HG03066 (cell line): ENCODE data around the gene DUSP10.

Experiments used
- ATAC-seq: cut with Tn5 transposase; IDR thresholded peaks from one replicate; pipeline ENCODE4 v1.9.1; 2021; ENCODE audit warnings: low read depth; ENCODE audit not compliant: unreplicated experiment

DUSP10 gene

DNA sequence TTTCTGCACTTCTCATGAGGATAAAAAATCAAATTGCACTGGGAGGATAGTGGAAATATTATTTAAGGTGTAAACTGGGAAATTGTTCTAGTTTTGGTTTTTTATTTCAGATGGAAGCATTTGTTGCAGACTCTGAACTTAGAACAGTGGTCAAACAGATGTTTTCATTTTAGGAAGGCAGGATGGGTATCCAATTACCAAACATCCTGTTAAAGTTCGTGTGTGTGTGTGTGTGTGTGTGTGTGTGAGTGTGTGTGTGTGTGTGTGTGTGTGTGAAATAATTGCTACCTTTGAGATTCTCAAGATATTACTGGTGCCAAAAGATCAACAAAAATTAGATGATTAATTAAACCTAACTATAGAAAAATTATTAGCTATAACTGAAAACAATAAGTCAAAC, 24.3 kb upstream of the DUSP10 start:
- ATAC-seq = no peak

DNA sequence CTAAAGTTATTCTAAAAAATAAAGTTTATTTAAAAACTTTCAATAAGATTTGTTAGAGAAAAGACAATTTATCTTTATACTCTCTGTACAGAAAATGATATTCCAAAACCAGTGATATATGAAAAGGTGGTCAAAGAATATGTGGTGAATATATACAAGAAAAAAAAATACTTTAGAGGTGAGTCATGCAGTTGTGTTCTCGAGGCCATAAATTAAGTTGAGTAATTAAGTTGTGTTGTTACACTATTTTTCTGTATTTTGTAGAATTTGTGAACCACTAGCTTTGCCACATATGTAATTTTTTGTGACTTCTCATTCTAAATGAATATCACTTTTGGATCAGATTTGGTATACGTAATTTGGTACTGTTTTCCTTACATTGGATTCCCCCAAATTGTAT, 23.6 kb upstream of the DUSP10 start:
- no peak for ATAC-seq

DNA sequence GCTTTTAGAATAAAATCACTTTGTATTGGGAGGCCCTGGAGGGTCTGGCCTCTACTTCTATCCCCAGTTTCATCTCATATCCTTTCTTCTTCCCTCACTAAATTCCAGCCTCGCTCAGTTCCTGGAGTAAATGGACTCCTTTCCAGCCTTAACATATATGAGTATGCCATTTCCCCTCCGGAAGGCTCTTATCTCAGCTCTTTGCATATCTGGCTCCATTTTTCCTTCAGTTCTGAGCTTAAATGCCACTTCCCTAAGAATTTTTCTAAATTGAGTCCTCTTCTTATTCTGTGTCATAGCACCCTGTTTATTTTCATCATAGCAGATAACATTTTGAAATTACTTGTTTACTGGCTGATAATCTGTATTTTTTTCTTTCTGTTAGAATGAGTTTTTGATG, 20.2 kb upstream of the DUSP10 start:
- ATAC-seq = no peak

DNA sequence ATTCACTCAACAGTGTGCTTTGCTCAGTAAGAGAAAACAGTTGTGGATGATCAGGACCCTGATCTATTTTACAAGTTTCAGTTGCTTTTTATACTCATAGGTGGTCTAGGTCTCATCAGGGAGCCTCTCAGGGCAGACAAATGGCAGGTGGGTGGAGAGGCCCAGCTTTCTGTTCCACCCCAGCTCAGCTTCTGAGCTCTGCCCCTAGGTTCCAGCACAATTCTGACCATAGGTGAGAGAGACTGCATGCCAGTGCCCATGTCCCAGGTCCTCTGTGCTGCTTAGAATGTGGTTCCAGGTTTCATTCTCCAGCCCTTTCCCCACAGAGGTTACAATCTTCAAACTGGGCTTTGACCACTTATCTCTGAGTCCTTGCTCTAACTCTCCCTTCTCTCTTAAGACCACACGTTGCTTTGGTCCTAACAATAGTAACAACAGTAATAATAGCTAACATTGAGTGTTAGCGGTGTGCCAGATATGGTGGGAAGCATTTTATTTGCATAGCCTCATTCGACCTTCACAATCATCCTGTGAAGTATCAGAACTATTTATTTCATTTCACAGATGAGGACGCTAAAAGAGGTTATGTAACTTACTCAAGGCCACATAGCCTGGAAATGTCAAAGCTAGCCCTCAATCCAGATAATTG, 19.6 kb upstream of the DUSP10 start:
- ATAC-seq = peak; percentile 73

DNA sequence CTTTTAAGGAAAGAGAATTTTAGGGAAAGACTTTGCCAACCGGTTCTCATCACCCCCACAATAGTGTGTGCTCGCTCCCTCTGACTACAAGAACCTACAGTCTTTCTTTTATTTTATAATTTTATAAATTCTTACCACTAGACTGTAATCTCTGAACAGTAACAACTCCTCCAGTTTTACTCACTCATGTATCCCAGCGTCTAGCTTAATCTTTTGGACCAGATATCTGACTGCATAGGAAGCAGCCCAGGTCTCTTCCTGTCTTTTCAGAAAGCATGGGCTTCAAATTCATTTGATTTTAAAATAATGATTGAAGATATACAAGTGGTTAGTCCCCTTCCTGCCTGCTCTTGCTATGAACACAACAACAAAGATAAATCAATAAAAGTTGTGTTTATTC, 19.0 kb upstream of the DUSP10 start:
- ATAC-seq = no peak

DNA sequence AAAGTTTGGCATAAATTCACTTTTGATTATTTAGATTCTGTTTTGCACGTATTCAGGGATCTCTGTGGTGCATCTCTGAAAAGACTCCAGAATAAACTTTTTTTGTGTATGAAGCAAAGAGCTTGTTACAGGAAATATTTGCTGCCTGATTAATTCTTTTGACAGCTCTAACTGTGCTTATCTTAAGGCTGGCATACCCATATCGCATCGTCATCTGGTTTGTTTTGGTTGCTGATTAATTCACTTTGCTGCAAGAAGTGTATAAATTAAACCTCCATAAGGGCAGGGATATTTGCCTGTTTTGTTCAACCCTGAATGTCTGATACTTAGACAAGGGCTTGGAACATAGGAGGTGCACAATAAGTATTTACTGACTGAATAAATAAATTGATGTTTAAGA, 17.5 kb upstream of the DUSP10 start:
- ATAC-seq = no peak

DNA sequence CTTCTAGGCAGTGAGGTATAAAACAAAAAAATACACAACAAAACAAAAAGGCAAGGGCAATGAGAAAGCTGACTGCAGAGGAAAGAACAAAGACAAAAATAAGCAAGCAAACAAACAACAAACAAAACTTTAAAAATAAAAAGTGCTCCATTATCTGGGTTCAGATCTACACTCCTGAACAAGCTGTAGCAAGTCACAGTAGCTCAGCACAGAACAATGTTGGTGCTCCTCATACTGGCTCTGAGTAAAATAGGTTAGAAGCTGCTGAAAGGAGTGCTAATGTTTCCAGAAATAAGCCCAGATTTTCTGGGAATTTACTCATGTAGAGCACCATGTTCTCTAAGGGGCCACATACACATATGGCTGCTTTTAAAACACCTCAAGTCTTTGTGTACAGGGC, 16.6 kb upstream of the DUSP10 start:
- ATAC-seq = no peak

DNA sequence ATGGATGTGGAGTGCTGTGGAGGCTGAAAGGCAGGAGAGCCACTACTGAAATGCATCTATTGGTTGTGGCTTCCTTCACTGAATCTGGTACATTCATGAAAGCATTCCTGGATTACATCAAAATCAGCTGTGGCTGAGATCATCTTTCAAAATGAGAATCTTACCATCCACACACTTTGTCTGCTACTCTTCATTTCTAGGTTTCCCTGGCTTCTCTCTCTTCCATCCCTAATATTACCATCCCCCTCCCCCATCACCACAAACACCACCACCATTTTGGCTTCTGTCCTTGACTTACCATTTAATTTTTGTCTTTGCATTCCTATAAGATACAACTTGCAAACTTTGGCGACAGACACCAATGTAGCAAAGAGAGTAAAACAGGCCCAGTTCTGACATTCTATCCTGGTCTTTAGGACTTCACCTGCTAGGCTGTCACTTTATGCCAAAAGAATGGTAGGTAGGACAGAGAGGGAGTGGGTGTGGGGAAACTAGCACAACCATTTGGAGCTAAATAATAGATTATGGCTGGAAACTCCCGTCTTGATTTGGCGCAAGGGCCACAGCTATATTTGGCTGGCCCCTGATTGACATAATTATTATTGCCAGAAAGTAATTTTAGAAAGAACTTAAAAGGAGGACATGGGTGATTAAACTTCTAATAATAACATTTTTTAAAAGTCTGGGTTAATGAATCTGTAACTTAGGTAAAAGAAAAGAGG, 15.1 kb upstream of the DUSP10 start:
- no peak for ATAC-seq

DNA sequence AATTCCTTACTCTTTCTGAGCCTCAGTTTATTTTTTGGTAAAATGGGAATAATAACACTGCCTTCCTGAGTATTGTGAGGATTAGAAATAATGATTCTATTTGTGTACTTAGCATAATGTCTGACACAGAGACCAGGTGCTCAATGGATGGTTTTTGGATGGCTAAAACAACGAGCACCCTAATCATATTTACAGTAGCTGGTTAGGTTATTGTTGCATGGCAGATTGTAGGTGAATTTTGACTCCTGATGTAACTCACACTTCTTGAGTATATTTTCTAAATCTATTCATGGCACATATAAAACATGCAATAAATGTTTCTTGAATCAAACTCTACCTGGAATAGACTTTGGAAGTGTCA, 11.9 kb upstream of the DUSP10 start:
- ATAC-seq = peak; percentile 25

DNA sequence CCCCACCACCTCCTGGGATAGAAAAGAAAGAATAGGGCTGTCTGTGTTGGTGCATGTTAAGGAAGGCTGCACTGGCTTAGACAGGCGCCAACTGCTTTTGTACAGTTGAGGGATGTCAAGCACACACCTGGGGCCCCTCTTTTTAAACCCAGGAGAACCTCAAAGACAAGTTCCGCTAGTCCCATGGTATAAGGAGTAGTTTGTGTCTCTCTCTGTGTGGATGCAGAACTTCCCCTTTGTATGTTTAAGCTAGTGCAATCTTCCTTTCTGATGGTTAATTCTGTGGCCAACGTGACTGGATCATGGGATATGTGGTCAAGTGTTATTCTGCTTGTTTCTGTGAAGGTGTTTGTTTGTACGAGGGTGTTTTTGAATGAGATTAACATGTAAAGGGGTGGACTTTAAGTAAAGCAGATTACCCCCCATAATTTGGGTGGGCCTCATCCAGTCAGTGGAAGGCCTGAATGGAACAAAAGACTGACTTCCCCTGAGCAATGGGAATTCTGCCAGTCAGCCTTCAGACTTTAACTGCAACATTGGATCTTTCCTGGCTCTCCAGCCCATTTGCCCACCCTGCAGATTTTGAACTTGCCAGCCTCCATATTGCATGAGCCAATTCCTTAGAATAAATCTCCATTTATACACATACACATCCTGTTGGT, 9.5 kb upstream of the DUSP10 start:
- no peak for ATAC-seq

DNA sequence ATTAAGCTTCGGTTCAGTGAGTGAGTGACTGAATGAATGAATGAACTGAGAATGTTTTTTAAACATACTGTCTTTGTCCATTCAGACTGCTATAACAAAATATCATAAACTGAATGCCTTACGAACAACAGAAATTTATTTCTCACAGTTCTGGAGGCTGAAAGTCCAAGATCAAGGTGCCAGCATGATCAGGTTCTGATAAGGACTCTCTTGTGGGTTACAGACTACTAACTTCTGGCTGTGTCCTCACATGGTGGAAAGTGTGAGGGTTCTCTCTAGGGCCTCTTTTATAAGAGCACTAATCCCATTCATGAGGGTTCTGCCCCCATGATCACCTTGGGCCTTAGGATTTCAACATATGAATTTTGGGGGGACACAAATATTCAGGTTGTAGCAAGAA, 7.1 kb upstream of the DUSP10 start:
- ATAC-seq = no peak

DNA sequence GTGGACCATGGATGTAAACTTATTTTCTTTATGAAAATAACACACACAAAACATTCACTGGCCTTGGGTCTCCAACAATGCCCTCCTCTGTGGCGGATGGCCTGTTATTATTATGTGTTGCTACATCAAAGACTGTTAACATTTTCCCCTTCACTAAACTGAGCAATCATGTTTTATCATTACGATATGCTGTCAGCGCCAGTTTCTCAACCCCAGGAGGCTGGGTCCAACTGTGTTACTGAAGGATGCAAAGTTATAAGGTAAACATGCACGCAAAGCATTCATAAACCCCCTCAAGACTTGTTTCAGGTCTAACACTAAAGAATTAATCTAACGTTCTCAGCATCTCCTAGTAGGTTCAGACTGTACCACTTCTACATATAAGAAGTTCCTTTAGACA, 6.0 kb upstream of the DUSP10 start:
- no peak for ATAC-seq

DNA sequence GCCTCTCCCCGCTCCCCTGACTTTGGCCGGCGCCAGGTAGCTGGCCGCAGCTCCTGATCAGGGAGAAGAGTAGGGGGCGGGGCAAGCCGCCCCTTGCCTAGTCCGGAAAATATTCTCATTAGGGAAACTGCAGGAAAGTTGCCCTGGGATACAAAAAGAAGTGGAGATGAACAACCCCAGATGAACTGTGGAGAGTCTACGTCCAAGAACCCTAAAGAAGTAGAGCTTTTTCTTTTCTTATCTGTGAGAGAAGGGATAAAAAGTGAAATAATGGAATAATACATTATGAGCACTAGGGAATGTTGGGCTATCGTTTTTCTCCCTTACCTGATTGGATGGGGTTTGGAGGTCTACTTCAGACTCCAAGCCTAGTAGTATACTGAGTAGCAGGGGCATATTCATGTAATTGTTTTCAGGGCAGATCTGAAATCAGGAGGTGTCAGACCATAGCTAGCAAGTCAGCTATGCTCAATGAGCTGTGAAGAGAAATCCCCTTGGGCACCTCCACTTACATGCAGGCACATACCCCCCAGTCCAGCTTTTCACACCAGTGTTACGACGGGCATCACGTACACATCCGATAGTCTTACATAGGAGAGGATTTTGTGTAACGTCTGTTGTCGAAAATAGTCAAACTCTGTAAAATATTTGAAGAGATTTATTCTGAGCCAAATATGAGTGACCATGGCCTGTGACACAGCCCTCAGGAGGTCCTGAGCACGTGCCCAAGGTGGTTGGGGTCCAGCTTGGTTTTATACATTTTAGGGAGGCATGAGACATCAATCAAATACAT, 1.7 kb upstream of the DUSP10 start:
- ATAC-seq = peak; percentile 24

DNA sequence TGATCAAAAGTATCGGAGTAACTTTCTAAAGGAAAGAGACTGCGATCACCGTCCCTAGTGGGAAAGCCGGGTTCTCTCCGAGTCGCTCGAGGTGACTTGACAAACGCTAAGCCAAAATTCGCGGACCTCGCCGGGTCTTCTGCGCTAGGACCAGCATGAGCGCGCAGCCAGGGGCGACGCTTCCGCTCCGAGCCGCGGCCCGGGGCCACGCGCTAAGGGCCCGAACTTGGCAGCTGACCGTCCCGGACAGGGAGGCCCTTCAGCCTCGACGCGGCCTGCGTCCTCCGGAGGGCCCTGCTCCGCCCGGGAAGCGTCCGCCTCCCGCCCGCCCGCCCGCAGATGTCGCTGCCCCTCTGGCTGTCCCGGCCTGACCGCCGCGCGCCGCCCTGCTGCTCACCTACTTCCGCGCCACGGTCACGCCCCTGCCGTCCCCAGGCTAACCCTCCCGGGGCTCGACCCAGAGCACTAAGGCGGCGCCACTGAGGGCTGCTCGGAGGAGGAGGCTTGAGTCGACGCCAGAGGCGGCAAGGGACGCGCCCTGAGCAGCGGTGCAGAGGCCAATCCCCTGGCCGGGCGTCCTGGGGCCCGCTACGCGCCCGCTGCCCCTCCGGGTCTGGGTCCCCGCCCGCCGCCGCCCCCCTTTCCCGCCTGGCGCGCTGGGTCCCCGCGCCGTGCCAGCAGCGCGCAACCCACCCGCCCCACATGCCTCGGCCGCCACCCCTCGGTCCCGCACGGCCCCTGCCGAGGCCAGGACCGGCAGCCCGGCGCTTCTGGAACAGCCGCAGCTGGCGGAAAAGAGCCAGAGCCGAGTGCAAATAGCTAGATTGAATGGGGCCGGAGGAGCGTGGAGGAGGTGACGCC, 896 bp upstream of the DUSP10 start:
- peak; percentile 47 for ATAC-seq

DNA sequence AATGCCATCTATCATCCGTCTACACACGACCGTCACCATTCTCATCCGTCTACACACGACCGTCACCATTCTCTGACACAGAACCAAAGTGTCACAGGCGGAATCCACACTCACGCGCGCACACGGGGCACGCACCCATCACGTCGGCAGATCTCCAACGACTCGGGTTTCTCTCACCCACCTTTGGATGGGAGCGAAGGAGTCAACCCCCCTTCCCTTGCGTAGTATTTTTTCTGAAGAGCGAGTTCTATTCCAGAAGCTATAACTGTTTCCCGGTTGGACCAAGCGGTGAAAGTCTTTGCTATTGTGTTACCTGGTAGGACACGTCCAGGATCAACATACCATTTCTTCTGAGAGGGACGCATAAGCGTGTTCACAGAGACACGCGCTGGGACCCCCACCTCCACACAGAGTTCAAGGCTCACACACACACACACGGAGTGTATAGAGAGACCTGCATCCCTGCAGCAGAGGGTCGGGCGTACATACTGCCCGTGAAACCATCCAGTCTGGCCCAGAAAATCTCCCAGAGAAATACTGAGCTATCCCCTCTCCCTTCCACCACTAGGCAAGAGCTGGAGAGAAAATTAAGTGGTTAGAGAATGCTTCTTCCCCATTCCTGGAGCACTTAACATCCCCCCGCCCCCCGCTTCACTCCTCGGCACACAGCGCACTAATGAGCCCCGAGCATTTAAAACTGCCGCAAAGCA, 741 bp downstream of the DUSP10 start:
- ATAC-seq = no peak

DNA sequence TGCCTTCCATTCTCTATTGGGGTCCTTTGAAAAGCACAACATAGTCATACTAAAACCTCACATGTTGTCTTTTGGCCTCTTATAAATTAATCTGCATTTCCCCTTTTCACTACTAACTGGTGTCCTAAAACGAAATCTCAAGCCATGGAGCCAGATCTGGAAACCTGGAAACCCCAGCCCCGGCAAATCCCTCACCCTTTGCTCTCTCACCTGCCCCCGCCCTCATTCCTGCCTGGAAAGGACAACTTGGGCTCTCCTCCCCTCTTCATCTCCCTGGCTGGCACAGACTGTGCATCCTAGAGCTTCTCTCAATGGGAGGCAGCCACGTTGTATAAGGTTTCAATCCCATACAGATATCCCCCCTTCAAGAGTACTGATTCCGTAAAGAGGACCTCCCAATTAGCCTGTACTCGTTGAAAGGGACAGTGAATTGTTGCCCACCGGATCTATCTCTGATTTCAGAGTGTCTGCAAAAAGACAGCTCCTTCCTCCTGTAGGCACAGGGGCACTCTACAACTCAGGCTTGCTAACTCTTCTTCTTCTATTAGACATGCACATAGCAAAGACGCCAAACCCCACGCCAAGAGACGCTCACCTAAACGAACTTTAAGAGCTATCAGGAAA, 1.4 kb downstream of the DUSP10 start:
- ATAC-seq = no peak

DNA sequence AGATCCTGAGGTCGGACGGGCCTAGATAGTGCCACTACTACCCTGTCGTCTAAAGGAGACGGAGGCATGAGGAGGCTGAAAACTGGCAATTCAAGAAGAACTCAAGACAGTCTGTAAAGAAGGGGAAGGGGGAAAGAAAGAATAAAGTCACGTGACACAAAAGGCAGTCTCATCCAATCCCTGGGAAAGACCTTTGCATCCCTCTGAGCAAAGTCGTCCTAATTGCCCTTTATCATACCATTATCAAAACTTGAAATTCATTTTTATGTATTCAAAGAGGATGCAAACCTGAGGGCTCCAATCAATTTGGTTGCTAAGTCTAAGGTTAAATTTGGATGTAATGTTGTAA, 2.2 kb downstream of the DUSP10 start:
- no peak for ATAC-seq

DNA sequence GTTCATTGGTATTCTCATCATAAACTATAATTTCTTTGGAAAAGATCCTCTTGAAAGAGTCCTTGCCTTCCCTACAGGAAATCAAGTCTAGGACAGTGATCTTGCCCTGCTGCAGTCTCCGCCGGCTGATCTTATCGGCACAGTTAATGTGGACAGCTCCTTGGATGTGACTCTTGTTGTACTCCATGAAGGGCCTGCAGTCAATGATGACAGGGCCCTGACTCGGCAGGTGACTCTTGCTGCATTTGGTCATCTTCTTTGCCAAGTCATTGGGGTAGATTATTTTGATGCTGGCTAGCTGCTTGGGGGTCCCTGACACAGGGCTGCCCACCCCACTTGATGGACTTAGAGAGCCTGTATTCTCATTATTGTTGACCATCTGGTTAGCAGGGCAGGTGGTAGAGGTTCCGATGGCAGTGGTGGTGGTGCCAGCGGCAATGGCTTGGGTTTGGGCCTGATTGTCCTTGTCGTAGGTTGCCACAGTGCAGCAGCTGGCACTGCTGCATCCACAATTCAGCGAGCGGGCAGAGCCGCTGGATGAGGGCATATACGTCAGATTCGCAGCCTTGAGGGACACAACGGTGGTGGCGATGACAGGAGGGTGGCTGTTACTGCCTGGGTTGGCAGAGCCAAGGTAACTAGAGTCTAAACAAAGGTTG, 2.7 kb downstream of the DUSP10 start:
- no peak for ATAC-seq

DNA sequence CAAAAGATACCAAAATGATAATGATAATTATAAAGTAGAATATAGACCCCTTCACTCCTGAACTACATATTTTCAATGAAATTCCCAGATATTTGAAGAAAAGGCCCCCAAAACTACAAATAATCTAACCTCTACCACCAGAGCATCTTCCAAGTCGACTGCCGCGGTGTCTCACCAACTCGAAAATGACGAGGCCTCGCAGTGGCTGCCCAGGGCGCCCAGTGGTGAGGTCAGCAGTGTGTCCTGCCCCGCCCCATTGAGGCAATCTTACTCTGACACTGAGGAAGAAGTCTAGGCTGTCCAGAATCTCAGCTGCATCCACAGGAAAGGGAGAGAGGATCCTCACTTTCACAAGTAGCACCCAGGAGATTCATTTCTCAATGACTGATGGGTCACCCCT, 5.2 kb downstream of the DUSP10 start:
- ATAC-seq = no peak
